Gastroesophageal sphincter (tissue), 4 donors: Measurements from ENCODE around the gene SGCD. TPM values are rescaled to one million over a fixed set of nuclear protein-coding genes. Genes with fewer than 3 reads are reported as not detected.

ENCODE experiments used
- ATAC-seq: fragments of 150-250 bp; one replicate; pipeline ENCODE4 v1.9.1; 2016; ENCODE audit warnings: mild to moderate bottlenecking, moderate library complexity
- H3K27ac ChIP-seq, 4 donors: fragments of 200-600 bp; sonication (generic) in 3 of 4; 1 replicate in 3 of 4; 2 replicates in 1 of 4; pipeline ENCODE4 v1.5.1; 2016 to 2019
- H3K27me3 ChIP-seq: fragments of 200-600 bp; sonication (generic); one replicate; pipeline ENCODE4 v1.5.1; 2019
- H3K36me3 ChIP-seq, 2 donors: fragments of 200-600 bp; sonication (generic); one replicate each; pipeline ENCODE4 v1.5.1; 2019; ENCODE audit warnings: control low read depth in 1 of 2
- H3K4me1 ChIP-seq, 3 donors: fragments of 200-600 bp; sonication (generic); 1 replicate in 2 of 3; 2 replicates in 1 of 3; pipeline ENCODE4 v1.5.1; 2016 to 2019; ENCODE audit warnings: control low read depth in 2 of 3
- H3K4me3 ChIP-seq, 2 donors: fragments of 200-600 bp; sonication (generic); one replicate each; pipeline ENCODE4 v1.5.1; 2019; ENCODE audit warnings: mild to moderate bottlenecking in 1 of 2, moderate library complexity in 1 of 2
- H3K9me3 ChIP-seq, 3 donors: fragments of 200-600 bp; sonication (generic); one replicate each; pipeline ENCODE4 v1.5.1; 2017 to 2019; ENCODE audit warnings: control low read depth in 2 of 3
- EP300 ChIP-seq: sonication (generic); formaldehyde crosslinking; IDR thresholded peaks from one replicate; pipeline ENCODE4 v1.6.1; 2017; ENCODE audit warnings: antibody characterized with exemption, mild to moderate bottlenecking
- POLR2A ChIP-seq, 2 donors: fragments of 450-650 bp; IDR thresholded peaks; one replicate each; pipeline ENCODE4 v1.6.1; 2017; ENCODE audit warnings: antibody characterized with exemption in 2 of 2, mild to moderate bottlenecking in 2 of 2, moderate library complexity in 1 of 2
- POLR2AphosphoS5 ChIP-seq: sonication (generic); formaldehyde crosslinking; IDR thresholded peaks from one replicate; pipeline ENCODE4 v1.6.1; 2017; ENCODE audit warnings: antibody characterized with exemption
- WGBS, 2 donors: methylation state at CpG; one replicate each; pipeline ENCODE4 v1.1.5; 2018; ENCODE audit warnings: low coverage in 1 of 2; 5-methylcytosine and 5-hydroxymethylcytosine counted together
- total RNA-seq, 4 donors: library from RNA; depleted of rRNA; stranded (reverse); fragments of >200 nt; gene quantifications; one replicate each; pipeline ENCODE4 v1.1.0, GENCODE V29; 2016
- TF ChIP-seq, protein P1 (sequence below), 4 experiments: fragments of 200-600 bp in 2 of 4; fragments of 450-650 bp in 2 of 4; sonication (generic) in 1 of 4; IDR thresholded peaks; one replicate each; pipeline ENCODE4 v1.5.1; 2017 to 2019; ENCODE audit warnings: antibody characterized with exemption in 4 of 4, mild to moderate bottlenecking in 2 of 4, moderate library complexity in 2 of 4

The SGCD gene
- total RNA-seq, 4 donors from 2014 or later: 8.8 to 61.3 (median 33.7) TPM

DNA sequence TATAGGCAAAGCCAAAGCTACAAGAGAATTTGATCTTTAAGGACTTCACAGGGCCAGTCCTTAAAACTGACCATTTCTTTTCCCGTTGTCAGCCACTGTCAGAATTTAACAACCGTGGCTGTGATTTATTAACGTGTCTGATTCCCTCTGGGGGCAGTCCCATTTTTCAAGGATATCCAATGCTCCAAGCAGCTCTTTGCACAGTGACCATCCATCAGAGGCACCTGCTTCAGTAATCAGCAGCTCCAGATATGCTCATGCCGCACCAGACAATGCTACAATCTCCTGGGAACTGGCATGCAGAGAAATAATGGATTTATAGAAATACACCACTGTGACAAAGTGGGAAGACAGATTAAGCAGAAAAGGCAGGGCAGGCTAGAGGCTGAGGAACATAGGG is 359.8 kb downstream of the SGCD start:
- H3K9me3 ChIP-seq: no peaks in the 10 kb centered on the region
- peaks cover 0 to 34% (median 0%) of the 10 kb centered on the region in 3 donors for H3K4me1 ChIP-seq
- WGBS, 2 donors: 8 to 46% methylated on average over 3 to 4 of the region's 4 CpGs
- TF ChIP-seq POLR2AphosphoS5 (no peak), EP300 (no peak), POLR2A (IDR thresholded peaks at IDR 0.05) (no peak)
- TF ChIP-seq, protein P1, sequence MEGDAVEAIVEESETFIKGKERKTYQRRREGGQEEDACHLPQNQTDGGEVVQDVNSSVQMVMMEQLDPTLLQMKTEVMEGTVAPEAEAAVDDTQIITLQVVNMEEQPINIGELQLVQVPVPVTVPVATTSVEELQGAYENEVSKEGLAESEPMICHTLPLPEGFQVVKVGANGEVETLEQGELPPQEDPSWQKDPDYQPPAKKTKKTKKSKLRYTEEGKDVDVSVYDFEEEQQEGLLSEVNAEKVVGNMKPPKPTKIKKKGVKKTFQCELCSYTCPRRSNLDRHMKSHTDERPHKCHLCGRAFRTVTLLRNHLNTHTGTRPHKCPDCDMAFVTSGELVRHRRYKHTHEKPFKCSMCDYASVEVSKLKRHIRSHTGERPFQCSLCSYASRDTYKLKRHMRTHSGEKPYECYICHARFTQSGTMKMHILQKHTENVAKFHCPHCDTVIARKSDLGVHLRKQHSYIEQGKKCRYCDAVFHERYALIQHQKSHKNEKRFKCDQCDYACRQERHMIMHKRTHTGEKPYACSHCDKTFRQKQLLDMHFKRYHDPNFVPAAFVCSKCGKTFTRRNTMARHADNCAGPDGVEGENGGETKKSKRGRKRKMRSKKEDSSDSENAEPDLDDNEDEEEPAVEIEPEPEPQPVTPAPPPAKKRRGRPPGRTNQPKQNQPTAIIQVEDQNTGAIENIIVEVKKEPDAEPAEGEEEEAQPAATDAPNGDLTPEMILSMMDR (IDR thresholded peaks at IDR 0.05): no peak
- H3K27ac ChIP-seq: peak overlapping the region in 3 of 4 donors; percentile 35 to 44 (median 39)
- H3K36me3 ChIP-seq: no peaks in the 10 kb centered on the region
- no peak for ATAC-seq
- no peaks in the 10 kb centered on the region for H3K27me3 ChIP-seq
- H3K4me3 ChIP-seq: no peak overlapping the region

DNA sequence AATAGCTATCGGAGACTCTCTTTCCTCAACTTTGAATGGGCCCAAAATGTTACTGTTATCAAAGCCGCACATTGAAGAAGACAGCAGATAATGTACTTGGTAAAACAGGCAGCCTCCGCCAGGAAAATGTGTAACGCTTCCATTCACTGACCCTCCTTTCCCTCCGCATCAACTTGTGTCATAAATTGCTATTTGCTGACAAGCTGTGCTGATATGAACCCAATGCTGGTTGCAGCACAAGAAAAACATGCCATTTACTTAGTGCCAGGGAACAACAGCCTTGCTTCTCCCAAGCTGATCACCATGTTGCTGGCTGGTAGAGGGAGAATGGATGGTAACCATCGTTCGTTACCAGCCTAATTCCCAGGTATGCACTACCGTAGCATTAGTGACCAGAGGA is 360.6 kb downstream of the SGCD start:
- peak overlapping the region in 2 of 4 donors; percentile 35 to 44 for H3K27ac ChIP-seq
- no peaks in the 10 kb centered on the region for H3K27me3 ChIP-seq
- H3K9me3 ChIP-seq: no peaks in the 10 kb centered on the region
- no peaks in the 10 kb centered on the region for H3K36me3 ChIP-seq
- TF ChIP-seq, protein P1 (IDR thresholded peaks at IDR 0.05): no peak
- TF ChIP-seq POLR2AphosphoS5 (no peak), POLR2A (IDR thresholded peaks at IDR 0.05) (no peak), EP300 (no peak)
- no peak for ATAC-seq
- 72 to 79% methylated on average over 5 to 8 of the region's 8 CpGs for WGBS, 2 donors
- H3K4me3 ChIP-seq: no peak overlapping the region
- peaks cover 0 to 32% (median 0%) of the 10 kb centered on the region in 3 donors for H3K4me1 ChIP-seq

DNA sequence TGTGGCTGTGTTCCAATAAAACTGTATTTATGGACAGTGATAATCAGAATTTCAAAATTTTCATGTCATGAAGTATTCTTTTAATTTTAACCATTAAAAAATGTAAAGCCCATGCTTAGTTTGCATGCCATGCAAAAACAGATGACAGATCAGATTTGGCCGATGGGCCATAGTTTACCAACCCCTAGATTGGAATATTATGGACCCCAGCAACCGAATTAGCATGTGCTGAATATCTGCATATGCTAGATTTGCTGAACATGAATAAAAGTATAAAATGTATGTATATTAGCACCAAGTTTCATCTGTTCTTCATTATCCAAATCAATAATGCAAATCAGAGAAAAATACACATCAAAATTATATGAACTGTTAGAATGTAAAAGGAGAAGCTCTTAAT is 364.6 kb downstream of the SGCD start:
- TF ChIP-seq, protein P1 (IDR thresholded peaks at IDR 0.05): no peak
- TF ChIP-seq EP300: no peak
- no peak for TF ChIP-seq POLR2A (IDR thresholded peaks at IDR 0.05)
- no peak for TF ChIP-seq POLR2AphosphoS5
- no peak for ATAC-seq
- WGBS, 2 donors: 83 to 94% methylated on average over 2 of the region's 2 CpGs

DNA sequence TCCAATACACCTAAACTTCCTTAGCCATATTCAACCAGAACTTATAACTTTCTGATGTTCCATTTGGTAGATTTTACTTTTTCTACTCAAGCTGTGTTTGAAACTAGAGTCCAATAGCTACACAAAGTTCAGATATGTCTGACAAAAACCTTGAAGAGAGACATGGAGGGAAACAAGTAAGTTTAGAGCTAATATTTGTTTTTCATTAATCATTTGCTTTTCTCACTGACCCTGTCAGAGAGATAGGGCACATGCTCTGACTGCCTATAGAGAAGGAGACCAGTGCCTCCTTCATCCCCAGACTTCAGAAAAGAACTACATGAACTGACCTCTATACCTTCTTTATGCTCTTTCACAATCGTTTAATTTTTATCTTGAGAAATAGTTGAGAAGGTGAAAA is 366.1 kb downstream of the SGCD start:
- Histone ChIP-seq H3K4me3 (no peak overlapping the region), H3K27me3 (no peaks in the 10 kb centered on the region), H3K27ac (no peak overlapping the region), H3K9me3 (no peaks in the 10 kb centered on the region), H3K4me1 (peaks cover 0 to 6% (median 0%) of the 10 kb centered on the region in 3 donors), H3K36me3 (no peaks in the 10 kb centered on the region)
- no peak for ATAC-seq
- TF ChIP-seq POLR2A (IDR thresholded peaks at IDR 0.05): no peak
- TF ChIP-seq, protein P1 (IDR thresholded peaks at IDR 0.05): no peak
- 62 to 78% methylated on average over 1 of the region's 1 CpG for WGBS, 2 donors

More for the DNA sequence above, 364.6 kb downstream of the SGCD start:
- Histone ChIP-seq H3K27ac (no peak overlapping the region), H3K4me3 (no peak overlapping the region), H3K36me3 (no peaks in the 10 kb centered on the region), H3K9me3 (no peaks in the 10 kb centered on the region), H3K27me3 (no peaks in the 10 kb centered on the region), H3K4me1 (peaks cover 0 to 14% (median 0%) of the 10 kb centered on the region in 3 donors)

DNA sequence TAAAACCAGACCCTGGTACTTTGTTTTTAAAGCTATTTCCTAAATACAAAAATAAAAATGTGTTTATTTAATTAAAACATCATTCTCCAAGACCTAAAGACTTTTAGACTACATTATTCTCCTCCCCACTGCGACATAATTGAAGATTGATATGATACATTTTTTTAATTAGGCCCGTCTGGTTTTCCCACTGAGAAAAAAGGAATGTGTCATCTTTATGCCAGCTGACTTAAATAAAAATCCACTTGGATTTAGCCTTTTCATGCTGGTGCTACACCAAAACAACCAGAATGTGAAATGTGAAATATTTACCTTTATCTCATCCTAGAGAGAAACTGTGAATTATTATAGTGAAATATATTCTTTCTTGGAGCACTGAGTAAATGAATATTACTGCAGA is 367.6 kb downstream of the SGCD start:
- Histone ChIP-seq H3K36me3 (no peaks in the 10 kb centered on the region), H3K27ac (no peak overlapping the region), H3K9me3 (no peaks in the 10 kb centered on the region), H3K4me3 (no peak overlapping the region), H3K4me1 (peaks cover 0 to 6% (median 0%) of the 10 kb centered on the region in 3 donors), H3K27me3 (no peaks in the 10 kb centered on the region)
- TF ChIP-seq POLR2A (IDR thresholded peaks at IDR 0.05) (no peak), EP300 (no peak), POLR2AphosphoS5 (no peak)
- TF ChIP-seq, protein P1 (IDR thresholded peaks at IDR 0.05): no peak
- WGBS, 2 donors: 37 to 41% methylated on average over 2 of the region's 2 CpGs
- ATAC-seq: no peak
